Stimulated activated CD8-positive, alpha-beta memory T cell treated with anti-CD3 and anti-CD28 coated beads, Interleukin-4, amount 100 ng/mL, for 24 hours (primary cell): ENCODE measurements around the gene FBXO24.

Experiments used
- DNase-seq: peaks from one replicate; pipeline ENCODE4 v3.0.0-alpha.2; 2020; ENCODE audit warnings: low read depth

The FBXO24 gene

DNA sequence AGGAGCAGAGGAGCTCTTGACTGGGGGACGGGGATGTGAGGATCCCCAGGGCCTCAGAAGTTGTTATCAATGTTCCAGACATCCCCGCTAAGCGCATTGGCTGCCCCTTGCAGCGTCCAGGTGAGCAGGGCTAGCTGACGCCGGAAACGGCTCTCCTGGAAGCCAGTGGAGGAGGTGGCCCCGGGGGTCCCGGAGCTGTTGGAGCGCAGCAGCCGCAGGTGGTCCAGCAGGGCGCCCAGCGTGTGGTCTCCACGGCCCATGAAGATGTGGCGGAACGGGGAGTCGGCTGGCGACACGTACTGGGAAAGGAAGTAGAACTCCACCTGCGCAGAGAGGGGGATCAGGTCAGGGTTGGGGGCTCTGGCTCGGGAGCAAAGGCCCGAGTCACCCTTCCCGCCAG is 34.7 kb downstream of the FBXO24 start:
- DNase-seq, result no peak

DNA sequence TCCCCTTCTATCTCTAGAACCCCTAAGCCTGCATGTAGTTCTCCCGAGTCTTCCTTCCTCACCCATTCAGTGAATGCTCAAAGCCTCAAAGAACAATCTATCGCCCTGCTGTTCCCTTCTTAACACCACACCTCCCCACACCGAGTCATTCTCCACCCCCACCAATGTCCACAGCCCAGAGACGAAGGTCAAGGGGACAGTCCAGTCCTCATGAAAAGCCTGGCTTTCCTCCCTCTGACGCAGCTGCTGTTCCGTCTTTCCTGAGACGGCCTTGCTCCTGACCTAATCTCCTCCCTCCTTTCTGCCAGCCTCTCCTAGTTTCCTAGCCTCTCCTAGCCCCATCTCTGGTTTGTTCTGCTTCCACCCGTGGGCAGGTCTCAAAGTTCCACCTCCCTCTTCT is 35.4 kb downstream of the FBXO24 start:
- DNase-seq, result no peak

DNA sequence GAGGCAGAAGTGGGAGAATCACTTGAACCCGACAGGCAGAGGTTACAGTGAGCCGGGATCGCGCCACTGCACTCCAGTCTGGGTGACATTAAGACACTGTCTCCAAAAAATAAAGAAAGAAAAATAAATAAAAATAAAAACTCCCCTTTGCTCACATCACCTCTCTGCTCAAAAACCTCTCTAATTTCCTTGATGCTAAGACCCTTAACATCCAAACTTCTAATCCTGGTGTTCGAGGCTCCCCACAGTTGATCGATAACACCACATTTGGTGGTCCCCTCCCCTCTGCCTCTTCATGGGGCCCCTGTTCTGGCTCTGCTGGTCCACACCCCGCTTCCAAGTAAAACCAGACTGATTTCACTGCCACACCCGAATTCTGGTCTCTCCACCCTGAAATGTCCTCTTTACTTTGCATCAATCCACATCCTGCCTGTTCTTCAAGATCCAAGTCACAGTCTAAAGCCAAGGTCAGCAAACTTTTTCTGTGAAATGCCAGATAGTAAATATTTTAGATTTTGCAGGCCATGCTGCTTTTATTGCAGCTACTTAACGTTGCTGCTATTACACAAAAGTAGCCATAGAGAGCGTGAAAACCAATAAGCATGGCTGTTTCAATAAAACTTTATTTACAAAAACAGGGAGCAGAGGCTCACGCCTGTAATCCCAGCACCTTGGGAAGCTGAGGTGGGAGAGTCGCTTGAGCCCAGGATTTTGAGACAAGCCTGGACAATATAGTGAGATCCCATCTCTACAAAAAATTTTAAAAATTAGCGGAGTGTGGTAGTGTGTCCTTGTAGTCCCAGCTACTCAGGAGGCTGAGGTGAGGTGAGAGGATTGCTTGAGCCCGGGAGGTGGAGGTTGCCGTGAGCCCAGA is 38.1 kb downstream of the FBXO24 start:
- no peak for DNase-seq

DNA sequence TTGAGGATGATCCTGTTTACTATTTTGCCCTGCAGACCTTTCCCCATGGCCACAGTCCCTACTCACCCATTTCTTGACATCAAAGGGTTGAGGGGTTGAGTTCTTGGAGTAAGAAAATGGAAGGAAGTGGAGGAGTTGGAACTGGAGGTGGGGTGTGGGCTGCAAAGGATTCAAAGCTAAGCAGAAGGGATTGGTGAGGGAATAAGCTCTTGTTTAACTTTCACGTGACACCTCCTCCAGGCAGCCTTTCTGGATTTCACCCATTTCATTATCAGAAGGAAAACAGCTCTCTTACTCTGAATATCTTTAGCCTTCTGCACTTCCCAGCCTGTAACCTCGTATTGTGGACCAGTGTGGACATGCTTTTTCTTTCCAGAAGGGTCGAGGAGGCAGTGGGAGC is 39.9 kb downstream of the FBXO24 start:
- no peak for DNase-seq

DNA sequence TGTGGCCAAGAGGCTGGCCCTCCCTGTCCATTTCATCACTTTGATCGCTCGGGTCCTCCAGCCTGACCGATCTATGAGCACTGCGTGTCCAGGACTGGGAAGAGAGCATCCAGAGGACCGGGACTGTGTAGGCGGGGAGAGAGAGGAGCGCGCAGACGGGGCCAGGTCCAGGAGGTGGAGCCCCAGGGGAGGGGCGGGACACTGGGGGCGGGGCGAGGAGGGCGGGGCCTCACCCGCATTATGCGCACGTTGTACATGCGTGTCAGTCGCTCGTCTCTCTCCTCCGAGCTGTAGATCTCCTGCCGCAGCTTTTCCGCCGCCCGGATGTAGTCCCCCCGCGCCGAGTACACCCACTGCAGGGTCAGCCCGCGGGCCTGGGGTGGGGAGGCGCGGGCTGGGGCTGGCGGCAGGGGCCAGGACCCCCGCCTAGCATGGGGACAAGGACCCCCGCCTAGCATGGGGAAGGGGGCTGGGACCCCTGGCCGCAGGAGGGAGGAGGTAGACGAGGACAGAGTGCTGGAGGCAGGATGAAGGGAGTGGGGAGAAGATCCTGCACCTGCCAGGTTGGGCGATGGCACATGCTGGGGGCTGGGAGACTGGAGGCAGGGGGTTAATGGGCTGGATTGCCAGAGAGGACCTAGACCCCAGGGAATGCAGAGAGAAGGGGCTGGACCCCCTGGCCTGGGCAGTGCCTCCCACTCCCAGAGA is 40.6 kb downstream of the FBXO24 start:
- peak; percentile 79 for DNase-seq

DNA sequence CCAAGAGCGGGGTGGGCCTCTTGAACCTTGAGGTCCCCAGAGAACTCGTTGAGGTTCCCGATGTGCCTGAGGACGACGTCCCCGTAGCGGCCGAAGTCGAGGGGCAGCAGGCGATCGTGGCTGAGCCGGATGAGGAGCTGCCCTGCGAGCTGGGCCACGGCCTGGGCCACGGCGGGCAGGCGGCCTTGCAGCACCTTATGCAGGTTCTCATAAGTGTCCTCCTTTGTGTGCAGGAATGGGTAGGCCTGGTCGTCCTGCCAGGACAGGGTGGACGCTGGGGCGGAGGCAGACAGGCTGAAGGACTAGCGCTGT is 41.1 kb downstream of the FBXO24 start:
- DNase-seq, result no peak

DNA sequence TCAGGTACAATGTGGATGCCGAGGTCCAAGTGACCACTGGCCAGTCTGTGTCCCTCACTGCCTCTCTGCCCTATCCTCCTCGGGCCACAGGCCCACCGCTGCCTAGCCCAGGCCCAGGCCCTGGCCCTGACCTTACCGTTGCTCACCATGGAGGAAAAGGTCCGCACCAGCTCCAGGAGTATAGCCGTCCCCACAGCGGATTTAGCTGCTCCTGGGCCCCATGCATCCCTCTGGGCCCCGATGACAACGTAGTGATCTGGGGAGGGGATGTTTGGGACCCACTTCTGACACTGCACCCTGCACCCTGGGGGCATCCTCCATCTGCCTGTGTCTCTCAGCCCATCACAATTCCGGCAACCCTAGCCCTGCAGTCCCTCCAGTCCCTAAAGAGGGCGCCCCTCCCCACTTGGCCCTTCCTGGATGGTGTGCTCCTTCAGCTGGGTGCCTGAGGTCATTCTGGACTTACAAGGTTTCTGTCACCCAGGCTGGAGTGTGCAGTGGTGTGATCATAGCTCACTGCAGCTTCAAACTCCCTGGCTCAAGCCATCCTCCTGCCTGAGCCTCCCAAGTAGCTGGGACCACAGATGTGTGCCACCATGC is 43.1 kb downstream of the FBXO24 start:
- no peak for DNase-seq

DNA sequence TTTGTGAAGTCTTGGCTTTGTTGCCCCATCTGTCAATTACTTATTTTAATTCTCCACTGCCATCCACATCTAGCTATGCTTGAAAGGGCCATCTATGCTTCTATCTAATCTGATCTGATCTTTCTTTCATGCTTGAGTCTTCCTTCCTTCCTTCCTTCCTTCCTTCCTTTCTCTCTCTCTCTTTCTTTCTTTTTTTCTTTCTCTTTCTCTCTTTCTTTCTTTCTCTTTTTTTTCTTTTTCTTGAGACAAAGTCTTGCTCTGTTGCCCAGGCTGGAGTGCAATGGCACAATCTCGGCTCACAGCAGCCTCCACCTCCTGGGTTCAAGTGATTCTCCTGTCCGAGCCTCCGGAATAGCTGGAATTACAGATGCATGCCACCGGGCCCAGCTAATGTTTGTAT is 43.9 kb downstream of the FBXO24 start:
- no peak for DNase-seq

DNA sequence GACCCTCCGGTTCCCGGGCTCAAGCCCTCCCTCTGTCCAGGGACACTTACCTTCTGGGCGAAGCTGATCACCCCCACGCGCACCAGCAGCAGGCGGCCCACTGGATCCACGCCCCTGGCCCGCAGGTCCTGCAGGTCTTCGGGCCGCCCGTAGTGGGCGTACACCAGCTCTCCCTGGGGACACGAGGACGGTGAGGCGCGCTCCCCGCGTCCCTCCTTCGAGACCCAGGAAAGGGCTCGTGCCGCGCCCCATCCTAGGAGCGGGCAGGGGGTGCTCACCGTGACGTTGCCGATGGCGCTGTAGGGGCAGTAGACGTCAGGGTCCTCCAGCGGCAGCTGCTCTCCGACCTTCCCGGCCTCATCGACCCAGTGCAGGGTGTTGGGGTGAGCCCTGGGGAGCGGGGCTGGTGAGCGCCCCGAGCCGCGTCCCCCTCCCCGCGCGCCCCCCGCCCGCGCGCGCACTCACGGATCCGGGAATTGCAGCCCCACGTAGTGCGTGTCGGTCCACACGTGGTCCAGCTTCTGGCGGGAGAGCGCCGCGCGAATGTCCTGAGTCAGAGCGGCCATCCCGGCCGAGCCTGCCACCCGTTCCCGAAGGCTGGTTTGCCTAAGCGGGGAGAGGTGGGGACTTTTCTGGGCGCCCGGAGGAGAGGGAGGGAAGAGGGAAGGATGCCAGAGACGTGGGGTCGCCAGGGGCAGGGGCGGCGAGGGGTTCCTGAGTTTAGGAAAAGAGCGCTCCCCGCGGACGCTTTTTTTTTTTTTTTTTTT is 47.0 kb downstream of the FBXO24 start:
- DNase-seq, result peak; percentile 57

DNA sequence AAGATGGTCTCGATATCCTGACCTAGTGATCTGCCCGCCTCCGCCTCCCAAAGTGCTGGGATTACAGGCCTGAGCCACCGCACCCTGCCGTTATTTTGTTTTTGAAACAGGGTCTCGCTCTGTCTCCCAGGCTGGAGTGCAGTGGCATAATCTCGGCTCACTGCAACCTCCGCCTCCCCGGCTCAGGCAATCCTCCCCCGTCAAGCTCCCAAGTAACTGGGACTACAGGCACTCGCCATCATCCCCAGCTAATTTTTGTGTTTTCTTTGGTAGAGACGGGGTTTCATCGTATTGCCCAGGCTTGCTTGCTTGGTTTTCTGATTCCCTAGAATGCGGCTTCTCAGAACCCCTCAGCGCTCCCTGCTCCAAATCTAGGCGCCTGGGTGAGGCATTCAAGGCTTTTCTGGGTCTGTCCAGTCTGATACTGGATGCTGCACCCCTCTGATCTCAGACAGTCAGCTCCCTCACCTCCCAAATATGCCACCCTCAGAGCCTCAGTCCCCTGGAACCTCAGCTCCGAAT is 53.9 kb downstream of the FBXO24 start:
- no peak for DNase-seq

DNA sequence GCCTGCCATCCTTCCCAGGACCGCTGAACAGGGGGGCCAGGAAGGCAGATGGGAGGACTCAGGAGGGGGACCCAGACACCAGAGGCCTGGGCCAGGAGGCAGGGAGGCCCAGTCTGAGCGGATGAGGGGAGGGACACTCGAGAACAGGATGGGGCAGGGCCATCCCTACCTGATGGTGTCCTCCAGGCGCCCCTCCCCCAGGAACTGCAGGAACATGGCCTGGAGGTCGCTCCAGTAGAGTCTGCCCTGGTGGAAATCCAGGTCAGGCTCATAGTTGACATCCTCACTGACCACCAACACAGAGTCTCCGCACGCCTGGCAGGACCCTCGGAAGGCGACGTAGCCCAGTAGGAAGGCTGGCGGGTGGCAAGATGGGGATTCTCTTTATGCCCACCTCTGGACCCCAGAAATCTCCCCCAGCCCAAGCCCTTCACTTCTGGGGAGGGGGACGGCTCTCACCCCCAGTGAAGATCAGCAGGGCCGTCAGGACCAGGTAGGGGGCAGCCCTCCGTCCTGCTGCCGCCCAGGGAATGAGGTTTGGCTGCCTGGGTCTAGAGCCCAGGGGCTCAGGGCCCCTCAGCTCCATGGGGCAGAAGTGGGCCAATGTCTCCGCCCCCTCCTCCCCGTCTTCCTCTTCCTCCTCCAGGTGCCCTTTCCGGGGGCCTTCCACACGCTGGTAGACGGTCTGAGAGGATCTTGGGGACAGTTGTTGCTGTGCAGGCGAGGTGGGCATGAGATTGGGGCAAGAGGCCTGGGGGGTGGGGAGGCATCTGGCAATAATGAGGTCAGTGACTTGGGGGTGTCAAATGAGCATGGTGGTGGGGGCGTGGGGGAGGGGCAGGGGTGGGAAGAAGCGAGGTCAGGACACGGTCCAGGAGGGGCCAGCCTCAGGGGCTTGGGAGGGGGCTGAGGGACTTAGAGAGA is 54.7 kb downstream of the FBXO24 start:
- no peak for DNase-seq

DNA sequence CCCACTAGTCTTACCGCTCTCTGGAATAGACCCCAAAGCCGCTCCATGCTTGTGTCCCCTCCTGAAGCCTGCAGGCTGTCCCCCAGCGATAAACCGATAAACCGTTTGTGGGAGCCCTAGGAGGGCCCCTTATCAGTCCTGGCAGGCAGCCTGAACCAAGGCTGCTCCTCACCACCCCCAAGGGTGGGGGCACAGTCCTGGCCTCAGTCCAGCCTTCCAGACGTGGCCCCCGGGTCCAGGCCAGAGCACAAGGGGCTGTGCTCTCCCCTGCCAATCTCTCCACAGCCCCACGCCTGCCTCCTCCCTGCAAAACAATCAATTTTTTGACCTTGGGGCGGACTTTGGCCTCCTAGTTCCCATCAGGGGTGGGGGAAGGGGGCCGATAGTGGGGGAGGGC is 55.3 kb downstream of the FBXO24 start, which contains the start of gene TFR2:
TSS of gene TFR2 (minus strand) at position 90 of the 397 bp plus-strand sequence. CDS start at position 47, 43 bp downstream.
- no peak for DNase-seq

DNA sequence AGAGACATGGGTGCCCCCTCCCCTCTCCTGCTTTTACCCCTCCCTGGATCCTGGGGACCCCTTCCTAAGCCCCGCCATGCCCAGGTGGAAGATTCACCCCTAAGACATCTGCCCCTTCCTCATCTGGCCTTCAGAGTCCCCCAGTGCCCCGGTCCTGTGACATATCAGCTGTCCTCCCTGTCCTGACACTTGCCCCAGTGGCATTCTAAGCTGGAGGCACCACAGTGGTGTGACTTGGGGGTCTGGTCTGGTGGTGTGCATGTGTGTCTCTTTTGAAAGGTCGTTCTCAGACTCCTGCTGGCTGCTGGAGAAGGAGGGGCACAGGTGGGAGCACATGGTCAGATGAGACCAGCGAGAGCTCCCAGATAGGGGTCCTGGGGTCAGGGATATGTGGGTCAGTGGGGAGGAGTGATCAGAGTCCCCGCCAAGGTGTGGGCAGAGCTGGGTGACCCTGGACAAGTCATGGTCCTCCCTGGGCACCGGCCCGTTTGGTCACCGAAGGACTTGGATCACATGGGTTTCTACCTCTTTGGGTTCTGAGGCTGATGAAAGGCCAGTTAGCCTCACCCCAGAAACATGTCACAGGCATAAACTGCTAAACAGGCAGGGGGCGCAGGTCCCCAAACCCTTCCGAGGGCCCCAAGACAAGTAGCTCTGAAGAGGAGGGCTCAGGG is 55.9 kb downstream of the FBXO24 start:
- no peak for DNase-seq

DNA sequence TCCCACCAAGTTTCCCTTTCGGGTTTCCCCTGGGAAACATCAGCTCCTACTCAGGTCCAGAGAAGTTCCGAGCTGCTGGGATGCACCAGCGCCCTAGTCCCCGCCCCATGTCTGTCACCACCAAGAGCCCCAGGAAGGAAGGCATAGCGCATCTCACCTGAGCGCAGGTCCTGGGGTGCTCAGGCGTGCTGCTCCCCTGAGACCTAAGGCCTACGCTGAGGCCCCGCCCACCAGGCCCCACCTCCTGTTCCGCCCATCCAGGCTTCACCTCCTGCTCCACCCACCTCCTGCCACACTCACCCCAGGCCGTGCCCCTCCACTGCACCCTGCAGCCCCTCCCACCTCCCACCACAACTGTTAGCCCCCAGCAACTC is 56.4 kb downstream of the FBXO24 start:
- peak; percentile 12 for DNase-seq

DNA sequence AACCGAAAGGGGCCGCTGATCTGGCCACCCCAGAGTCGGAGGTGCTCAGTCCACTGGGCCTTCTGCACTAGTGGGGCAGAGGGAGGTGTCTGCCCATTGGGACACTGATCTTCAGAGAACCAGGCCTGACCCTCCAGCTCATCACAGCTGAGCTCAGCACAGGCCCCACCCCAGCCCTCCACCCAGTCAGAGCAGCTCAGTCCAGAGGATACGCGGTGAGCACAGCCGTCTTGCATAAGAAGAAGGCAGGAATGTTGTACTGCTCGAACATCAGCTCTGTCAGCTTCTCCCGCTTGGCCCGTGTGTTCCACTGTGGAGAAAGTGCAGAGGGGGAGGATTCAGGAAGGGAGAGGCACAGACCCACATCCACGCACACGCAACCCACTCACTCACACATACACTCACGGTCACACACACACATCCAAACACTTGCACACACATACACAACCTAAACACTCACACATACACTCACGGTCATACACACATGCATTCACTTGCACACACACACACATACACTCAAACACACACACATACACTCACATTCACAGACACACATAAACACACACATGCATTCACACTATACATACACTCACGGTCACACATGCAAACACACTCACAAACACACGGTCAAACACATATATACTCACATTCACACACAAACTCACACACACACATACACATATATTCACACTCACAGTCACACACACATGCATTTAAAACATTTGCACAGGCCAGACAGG is 63.9 kb downstream of the FBXO24 start:
- no peak for DNase-seq
